GM12872 (cell line): Measurements from ENCODE around the gene ZSWIM9.

Experiments used
- CTCF ChIP-seq: IDR thresholded peaks from 3 replicates; pipeline ENCODE4 v1.5.1; 2011; ENCODE audit warnings: low read depth, mild to moderate bottlenecking, low read length, moderate library complexity; ENCODE audit not compliant: insufficient read depth

The ZSWIM9 gene

GRCh38 chr19:48186541-48186991 lies 16.1 kb downstream of the ZSWIM9 start:
- 0 out of 3 replicates have a peak, but pooled peaks have one; percentile 9 for TF ChIP-seq CTCF

- TF ChIP-seq CTCF, result no peak
These were observed 19.9 kb downstream of the ZSWIM9 start for GRCh38 chr19:48190288-48190884.

- no peak for TF ChIP-seq CTCF
These were observed 20.4 kb downstream of the ZSWIM9 start for GRCh38 chr19:48190885-48191284.

GRCh38 chr19:48192750-48193149 lies 22.3 kb downstream of the ZSWIM9 start:
- TF ChIP-seq CTCF, result no peak

GRCh38 chr19:48194041-48194843 lies 23.8 kb downstream of the ZSWIM9 start:
- TF ChIP-seq CTCF, result peak; percentile 81

- TF ChIP-seq CTCF, result no peak
These were observed 24.7 kb downstream of the ZSWIM9 start for GRCh38 chr19:48194844-48195830.

GRCh38 chr19:48196321-48196763 lies 25.9 kb downstream of the ZSWIM9 start:
- no peak for TF ChIP-seq CTCF
